GM13977 (cell line): ENCODE results near the gene ZBTB7B.

Experiments
- DNase-seq: peaks from one replicate; pipeline ENCODE4 v3.0.0; 2012; ENCODE audit warnings: low spot score
- in situ Hi-C: fragments of 300-500 bp; cut with MboI; formaldehyde crosslinking; loops from one replicate; pipeline ENCODE4 v1.12.0; 2022; ENCODE audit warnings: low sequenced_read_pairs, low pct_unique_long_range_greater_than_20kb, mixed read lengths, inconsistent platforms; ENCODE audit not compliant: unreplicated experiment
- TF ChIP-seq, protein P1 (sequence below): IDR thresholded peaks from 2 replicates; pipeline ENCODE4 v1.5.1; 2012; ENCODE audit warnings: mild to moderate bottlenecking, control low read depth; ENCODE audit not compliant: insufficient read depth; ENCODE audit errors: extremely low read depth, missing control alignments

ZBTB7B gene

DNA sequence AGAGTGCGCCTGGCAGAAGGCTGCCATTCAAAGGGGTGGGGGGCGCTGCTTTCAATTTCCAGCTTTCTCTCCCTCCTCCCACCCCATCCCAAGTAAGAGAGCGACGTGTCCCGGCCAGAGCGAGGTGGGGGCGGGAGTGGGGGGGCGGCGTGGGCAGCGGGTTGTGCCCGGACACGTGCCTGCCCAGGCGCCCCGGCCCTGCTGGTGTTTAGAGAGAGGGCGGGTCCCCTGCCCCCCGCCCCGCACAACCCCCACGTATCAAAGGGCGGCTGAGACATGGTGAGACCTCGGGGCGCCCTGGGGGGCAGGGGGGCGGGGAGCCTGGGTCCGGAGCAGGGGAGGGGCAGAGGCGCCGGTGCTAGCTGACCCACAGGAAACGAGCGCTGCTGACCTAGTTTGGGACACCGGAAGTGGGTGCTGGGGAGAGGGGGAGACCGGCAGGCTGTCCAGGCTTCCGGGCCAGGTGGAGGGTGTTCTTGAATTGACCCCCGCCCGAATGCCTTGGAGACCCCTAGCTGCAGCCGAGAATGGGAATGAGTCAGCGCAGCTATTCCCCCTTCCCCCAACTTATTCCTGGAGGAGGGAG is 1.3 kb downstream of the ZBTB7B start:
- peak; percentile 69 for DNase-seq
- in situ Hi-C loops: no loop called here
- TF ChIP-seq, protein P1, sequence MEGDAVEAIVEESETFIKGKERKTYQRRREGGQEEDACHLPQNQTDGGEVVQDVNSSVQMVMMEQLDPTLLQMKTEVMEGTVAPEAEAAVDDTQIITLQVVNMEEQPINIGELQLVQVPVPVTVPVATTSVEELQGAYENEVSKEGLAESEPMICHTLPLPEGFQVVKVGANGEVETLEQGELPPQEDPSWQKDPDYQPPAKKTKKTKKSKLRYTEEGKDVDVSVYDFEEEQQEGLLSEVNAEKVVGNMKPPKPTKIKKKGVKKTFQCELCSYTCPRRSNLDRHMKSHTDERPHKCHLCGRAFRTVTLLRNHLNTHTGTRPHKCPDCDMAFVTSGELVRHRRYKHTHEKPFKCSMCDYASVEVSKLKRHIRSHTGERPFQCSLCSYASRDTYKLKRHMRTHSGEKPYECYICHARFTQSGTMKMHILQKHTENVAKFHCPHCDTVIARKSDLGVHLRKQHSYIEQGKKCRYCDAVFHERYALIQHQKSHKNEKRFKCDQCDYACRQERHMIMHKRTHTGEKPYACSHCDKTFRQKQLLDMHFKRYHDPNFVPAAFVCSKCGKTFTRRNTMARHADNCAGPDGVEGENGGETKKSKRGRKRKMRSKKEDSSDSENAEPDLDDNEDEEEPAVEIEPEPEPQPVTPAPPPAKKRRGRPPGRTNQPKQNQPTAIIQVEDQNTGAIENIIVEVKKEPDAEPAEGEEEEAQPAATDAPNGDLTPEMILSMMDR: no peak

DNA sequence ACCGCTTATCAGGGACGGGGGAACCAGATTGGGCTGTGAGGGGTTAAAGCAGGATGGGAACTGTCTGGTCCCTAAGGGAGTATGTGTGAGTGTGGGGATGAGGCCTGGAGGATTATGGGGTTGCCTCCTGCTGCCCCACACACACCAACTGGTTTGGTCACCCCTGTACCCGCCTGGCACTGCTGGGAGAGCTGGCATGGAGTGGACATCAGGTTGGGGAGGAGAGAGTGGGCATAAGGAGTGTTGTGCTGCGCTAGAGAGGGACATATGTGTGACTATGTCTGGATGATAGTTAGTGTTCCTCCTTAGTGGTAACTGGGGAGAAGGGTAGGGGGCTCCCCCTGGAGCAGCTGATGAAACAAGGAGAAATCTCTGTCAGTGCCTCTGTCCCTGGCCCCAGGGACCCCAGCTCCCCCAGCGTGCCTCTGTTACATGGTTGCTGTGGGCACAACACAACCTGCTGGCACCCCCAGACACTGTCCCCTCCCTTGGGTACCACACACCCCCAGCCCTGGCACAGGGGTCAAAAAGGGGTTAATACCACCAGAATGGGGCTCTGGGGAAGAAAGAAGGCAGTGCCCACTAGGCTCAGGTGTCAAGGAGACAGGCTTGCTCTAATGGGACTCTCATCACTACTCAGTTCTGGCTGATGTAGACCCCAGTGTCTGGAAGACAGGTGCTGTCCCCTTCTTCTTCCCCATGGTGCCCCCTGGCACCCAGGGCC is 1.9 kb downstream of the ZBTB7B start:
- no peak for DNase-seq
- TF ChIP-seq, protein P1: no peak
- in situ Hi-C loops: no loop called here

DNA sequence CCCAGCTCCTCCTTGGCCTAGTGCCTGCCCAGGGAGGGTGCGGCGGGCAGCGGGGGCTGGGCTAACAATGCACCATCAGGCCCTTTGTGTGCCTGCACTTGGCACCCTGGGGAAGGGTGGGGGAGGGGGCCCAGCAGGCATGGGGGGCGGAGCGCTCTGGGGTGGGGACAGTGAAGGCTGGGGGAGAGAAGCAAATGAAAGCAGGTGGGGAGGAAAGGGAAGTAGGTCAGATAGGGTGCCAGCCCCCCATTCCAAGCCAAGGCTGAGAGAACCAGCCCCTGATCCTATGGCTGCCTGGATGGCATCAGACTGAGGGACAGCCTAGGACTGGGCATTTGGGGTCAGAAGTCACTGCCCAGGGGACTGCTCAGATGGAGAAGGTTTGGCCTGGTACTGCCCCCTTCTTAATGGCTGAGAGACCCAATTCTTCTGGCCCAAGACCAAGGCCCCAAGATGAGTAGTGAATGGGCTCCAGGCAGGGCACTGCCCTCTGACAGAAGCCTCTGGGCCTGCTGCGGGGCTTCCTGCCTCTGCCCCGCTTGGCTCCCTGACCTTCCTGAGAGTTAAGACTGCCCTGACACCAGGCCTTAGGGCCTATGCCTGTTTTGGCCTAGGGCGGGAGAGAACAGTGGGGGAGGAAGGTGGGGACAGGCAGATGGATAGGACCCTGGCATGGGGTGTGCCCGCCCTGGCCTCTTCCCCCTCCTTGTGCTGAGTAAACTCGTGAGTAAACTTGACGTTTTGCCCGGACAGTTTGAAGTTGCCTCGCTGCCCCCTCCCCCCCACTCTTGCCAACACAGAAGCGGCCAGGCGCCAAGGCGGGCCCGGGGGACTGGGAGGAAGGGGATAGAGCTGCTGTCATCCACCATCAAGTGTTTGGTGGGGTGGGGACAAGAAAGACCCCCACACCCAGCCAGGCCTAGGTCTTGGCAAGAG is 2.7 kb downstream of the ZBTB7B start:
- TF ChIP-seq, protein P1: no peak
- in situ Hi-C loops: no loop called here
- DNase-seq: no peak

DNA sequence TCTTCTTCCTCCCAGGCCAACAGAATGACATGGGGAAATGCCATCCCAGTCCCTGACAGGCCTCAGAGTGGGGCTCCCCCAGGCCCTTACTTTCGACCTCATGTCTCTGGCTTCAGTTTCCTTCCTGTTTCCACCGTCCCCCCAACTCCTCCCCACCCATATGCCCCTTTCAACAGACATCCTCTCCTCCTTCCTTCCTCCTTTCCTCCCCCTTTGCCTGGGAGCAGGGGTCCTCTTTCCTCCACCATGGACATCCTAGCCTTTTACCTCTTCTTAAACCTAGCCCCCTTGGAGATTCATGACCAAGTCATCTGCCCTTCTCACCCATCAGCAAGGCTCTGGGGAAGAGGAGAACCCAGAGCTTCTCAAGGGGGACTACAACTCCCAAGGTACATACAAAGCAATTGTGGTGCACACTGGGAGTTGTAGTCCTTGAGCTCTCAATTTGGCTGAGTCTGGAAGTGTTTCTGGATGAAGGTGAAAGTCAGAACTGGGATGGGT is 4.0 kb downstream of the ZBTB7B start:
- no peak for DNase-seq
- TF ChIP-seq, protein P1: no peak
- in situ Hi-C loops: no loop called here

DNA sequence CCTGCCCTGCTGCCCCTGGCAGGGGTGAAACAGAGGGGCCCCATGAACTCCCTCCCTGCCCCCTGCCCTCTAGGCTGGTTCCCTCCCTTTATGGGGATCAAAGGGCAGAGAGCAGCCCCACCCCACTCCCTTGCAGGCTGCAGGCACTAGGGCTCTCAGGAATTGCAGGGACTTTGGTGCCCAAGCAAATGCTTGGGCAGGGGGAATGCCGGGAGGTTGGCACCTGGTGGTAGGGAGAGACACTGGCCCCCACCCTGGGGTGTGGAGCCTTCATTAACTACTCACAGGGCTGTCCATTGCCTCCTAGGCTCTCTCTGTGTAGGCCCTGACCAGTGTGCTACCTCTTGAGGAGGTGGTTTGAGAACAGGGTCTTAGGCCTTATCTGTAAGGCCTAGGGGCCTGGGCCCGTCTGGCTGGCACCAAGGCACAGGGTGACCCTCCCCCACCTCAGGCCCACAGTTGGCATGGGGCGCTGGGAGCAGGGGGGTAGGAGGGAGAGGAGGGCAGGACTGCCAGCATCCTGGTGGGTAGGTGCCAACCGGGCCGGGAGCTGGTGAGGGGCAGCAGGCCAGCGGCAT is 4.7 kb downstream of the ZBTB7B start:
- DNase-seq: no peak
- TF ChIP-seq, protein P1: no peak
- in situ Hi-C loops: no loop called here
